Measurements from ENCODE around the gene GNA14. TPM values are rescaled to one million over a fixed set of nuclear protein-coding genes. Genes with fewer than 3 reads are reported as not detected.
"Not testable (repeated sequence)": the region's sequence is repeated elsewhere in the genome, so short reads cannot be mapped to it uniquely, and the experiment has no call there.

GNA14 gene
- 1 to 10 TPM; 2.3 to 4.2 (median 3.8) TPM for total RNA-seq
- long read RNA-seq, partial matches to known transcripts = 1 of 1 reads
- long read RNA-seq, other reads (novel, unspliced or antisense) = 0 of 1 reads

DNA sequence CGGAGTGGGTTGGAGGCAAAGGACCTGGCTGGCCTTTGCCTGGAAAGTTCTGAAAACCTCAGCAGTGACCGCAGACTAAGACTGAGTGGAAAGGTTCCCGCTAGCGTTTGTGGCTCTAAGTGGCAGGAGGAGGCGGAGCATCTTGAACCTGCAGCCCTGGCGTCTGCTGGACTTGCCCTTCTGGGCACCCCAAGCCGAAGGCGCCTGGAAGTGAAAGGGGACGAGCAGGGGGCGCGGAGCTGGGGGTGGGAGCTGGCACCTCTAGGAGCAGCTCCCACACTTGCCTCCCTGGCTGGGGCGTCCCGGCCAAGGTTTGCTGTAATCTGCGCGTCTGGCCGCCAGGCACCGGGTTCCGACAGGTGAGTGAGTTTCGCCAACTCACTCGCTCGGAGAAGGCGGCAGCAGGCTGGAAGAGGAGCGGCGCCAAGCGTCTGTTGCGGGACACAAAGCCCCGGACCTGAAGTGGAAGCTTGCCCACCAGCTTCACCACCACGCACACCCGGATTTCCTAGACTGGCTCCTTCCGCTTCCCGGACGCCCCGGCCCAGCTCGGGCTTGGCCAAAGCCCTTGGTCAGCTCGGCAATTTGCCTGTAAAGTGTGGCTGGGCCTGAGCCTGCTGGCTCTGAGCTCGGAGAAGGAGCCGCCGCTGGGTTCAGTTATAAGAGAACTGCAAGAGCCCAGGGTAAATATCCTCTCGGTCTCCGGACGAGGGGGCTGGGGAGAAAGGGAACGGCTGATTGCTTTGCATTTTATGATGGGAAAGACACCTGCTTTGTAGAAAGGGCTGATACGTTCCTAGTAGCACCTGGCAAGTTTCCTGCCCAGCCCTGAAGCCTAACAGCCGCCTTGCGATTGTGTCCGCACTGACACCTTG lies at the start of gene GNA14:
GNA14 (minus strand) TSS at position 89 of the 875 bp plus-strand sequence. CDS start 529 bp downstream, outside the sequence.
- Histone ChIP-seq H3K27ac (peak within 1 kb of the TSS; percentile 41 to 55 (median 43)), H3K36me3 (no peaks in the 10 kb centered on the region), H3K4me1 (peaks cover 0 to 13% (median 2%) of the 10 kb centered on the region in 4 donors), H3K9me3 (no peaks in the 10 kb centered on the region), H3K4me3 (peak within 1 kb of the TSS; percentile 51 to 61 (median 51)), H3K27me3 (no peaks in the 10 kb centered on the region)
- ATAC-seq = peak; percentile 81 to 88 (median 83)
- WGBS (ENCODE audit: insufficient coverage, low coverage, low lambda C conversion rate, missing lambda C conversion rate) = 2% methylated on average over 17 of the region's 46 CpGs
- intact Hi-C loops (cut with DNase I) = loop anchor here in 1 of 2 donors (10.0 kb wide), 1 partner anchor 194 kb away; no protein-coding TSS in a partner anchor
- TF ChIP-seq POLR2A (IDR thresholded peaks at IDR 0.05) (no peak), CTCF (IDR thresholded peaks at IDR 0.05) (no peak)
- DNase-seq = peak; percentile 76 to 85 (median 80)

GRCh38 chr9:77697238-77697984 lies 49.3 kb upstream of the GNA14 start:
- H3K4me1 ChIP-seq = no peaks in the 10 kb centered on the region
- H3K9me3 ChIP-seq = no peaks in the 10 kb centered on the region
- no peaks in the 10 kb centered on the region for H3K27me3 ChIP-seq
- TF ChIP-seq POLR2A (IDR thresholded peaks at IDR 0.05) (no peak), CTCF (IDR thresholded peaks at IDR 0.05) (no peak)
- DNase-seq (no peak), ATAC-seq (no peak)
- intact Hi-C loops (cut with DNase I) = no loop called here
- H3K27ac ChIP-seq = no peak overlapping the region
- WGBS (ENCODE audit: insufficient coverage, low coverage, low lambda C conversion rate, missing lambda C conversion rate) = no CpG with 5 or more reads among the region's 1 CpG
- H3K4me3 ChIP-seq = no peak overlapping the region
- H3K36me3 ChIP-seq = no peaks in the 10 kb centered on the region

DNA sequence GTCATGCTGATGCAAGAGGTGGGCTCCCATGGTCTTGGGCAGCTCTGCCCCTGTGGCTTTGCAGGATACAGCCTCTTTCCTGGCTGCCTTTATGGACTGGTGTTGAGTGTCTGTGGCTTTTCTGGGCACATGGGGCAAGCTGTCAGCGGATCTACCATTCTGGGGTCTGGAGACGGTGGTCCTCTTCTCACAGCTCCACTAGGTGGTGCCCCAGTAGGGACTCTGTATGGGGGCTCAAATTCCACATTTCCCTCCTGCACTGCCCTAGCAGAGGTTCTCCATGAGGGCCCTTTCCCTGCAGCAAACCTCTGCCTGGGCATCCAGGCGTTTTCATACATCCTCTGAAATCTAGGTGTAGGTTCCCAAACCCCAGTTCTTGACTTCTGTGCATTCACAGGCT lies 42.6 kb upstream of the GNA14 start:
- H3K4me3 ChIP-seq; H3K36me3 ChIP-seq; H3K27ac ChIP-seq; H3K9me3 ChIP-seq; intact Hi-C loops (cut with DNase I); H3K4me1 ChIP-seq; ATAC-seq; H3K27me3 ChIP-seq; DNase-seq: not testable (repeated sequence)
- no CpG with 5 or more reads among the region's 3 CpGs for WGBS (ENCODE audit: insufficient coverage, low coverage, low lambda C conversion rate, missing lambda C conversion rate)

DNA sequence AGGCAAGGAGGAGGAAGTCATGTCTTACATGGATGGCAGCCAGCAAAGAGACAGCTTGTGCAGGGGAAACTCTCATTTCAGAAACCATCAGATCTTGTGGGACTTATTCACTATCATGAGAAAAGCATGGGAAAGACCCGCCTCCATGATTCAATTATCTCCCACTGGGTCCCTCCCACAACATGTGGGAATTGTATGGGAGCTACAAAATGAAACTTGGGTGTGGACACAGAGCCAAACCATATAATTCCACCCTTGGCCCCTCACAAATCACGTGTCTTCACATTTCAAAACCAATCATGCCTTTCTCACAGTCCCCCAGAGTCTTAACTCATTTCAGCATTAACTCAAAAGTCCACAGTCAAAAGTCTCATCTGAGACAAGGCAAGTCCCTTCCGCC lies 42.0 kb upstream of the GNA14 start:
- intact Hi-C loops (cut with DNase I); H3K27me3 ChIP-seq; ATAC-seq: not testable (repeated sequence)

GRCh38 chr9:77687737-77688136 lies 39.6 kb upstream of the GNA14 start:
- DNase-seq; H3K9me3 ChIP-seq; H3K27me3 ChIP-seq; H3K4me3 ChIP-seq; H3K4me1 ChIP-seq; H3K27ac ChIP-seq; intact Hi-C loops (cut with DNase I); H3K36me3 ChIP-seq; ATAC-seq: not testable (repeated sequence)
- WGBS (ENCODE audit: insufficient coverage, low coverage, low lambda C conversion rate, missing lambda C conversion rate) = 91% methylated on average over 1 of the region's 11 CpGs

More for the DNA sequence above, 42.0 kb upstream of the GNA14 start:
- not testable (repeated sequence) for H3K9me3 ChIP-seq, H3K4me3 ChIP-seq, H3K27ac ChIP-seq, H3K36me3 ChIP-seq, H3K4me1 ChIP-seq, DNase-seq
- WGBS (ENCODE audit: insufficient coverage, low coverage, low lambda C conversion rate, missing lambda C conversion rate) = 89% methylated on average over 3 of the region's 3 CpGs

Measured in right lobe of liver (tissue), 6 donors.